IPS-11a (cell line): ENCODE results near the gene TSC2.
A peak's percentile ranks its signal among the peaks of the same experiment; 100 is the strongest.

Source experiments
- H3K4me3 ChIP-seq: one replicate; pipeline ENCODE4 v1.5.1; 2013; ENCODE audit warnings: low read depth, low read length, control low read depth

Gene TSC2

GRCh38 chr16:2042986-2043666, 4.7 kb upstream of the TSC2 start:
- H3K4me3 ChIP-seq, result no peak overlapping the region

- H3K4me3 ChIP-seq, result no peak overlapping the region
These were observed 3.9 kb upstream of the TSC2 start for GRCh38 chr16:2043667-2044451.

- H3K4me3 ChIP-seq, result no peak overlapping the region
These were observed 3.2 kb upstream of the TSC2 start for GRCh38 chr16:2044541-2044940.

GRCh38 chr16:2045965-2046892, 1.6 kb upstream of the TSC2 start:
- H3K4me3 ChIP-seq, result no peak overlapping the region

GRCh38 chr16:2046893-2047329, 874 bp upstream of the TSC2 start:
- H3K4me3 ChIP-seq, result peak overlapping the region; percentile 83

DNA sequence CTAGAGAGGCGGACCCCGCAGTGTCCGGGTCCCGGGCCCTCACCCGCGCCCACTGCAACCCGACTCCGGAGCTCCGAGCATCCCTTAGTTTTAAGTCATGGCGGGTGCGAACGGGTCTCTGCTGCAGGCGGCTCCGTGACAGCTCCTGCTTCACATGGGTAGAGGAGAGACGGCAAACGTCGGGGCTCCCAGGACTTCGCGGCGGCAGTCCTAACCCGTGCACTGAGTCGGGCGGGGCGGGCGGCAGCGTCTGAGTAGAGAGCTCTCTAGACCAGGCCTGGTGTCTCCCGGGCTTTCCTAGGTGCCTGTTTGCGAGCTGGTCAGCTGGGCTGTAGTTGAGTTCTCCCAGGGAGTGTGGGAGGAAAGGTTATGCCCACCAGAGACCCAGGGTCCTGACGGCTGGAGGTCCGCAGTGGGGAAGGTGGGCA, 345 bp downstream of the TSC2 start:
- H3K4me3 ChIP-seq, result peak overlapping the region; percentile 83

DNA sequence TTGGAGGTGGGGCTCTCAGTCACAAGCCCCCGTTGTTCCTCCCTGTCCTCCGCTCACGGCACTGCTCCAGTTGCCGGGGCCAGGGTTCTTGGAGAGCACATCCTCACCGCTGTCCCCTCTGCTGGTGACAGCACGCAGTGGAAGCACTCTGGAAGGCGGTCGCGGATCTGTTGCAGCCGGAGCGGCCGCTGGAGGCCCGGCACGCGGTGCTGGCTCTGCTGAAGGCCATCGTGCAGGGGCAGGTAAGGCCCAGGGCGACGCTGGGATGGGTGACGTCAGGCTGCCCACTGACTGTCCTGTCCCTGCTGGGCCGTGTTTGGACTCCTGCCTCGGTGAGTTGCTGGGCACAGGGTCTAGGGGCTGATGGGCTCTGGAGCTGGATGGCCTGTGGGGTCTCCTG, 5.4 kb downstream of the TSC2 start:
- no peak overlapping the region for H3K4me3 ChIP-seq

DNA sequence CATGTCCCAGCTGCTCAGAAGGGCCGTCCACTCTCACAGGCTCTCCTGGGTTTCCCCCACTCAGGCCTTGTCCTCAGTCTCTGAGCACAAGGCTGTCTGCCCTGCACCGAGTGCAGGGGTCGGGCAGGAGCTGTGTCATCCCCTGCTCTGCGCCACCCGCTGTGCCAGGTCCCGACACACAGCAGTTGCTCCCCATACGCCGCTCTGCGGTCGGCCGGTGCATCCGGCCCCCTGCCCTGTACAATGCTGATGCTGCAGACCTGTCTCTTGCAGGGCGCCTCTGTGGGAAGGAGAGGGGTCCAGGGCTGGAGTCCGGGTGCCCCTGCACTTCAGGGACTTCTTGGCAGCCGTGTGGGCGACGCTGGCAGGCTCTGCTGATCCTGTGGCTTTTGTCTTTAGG, 6.1 kb downstream of the TSC2 start:
- no peak overlapping the region for H3K4me3 ChIP-seq

DNA sequence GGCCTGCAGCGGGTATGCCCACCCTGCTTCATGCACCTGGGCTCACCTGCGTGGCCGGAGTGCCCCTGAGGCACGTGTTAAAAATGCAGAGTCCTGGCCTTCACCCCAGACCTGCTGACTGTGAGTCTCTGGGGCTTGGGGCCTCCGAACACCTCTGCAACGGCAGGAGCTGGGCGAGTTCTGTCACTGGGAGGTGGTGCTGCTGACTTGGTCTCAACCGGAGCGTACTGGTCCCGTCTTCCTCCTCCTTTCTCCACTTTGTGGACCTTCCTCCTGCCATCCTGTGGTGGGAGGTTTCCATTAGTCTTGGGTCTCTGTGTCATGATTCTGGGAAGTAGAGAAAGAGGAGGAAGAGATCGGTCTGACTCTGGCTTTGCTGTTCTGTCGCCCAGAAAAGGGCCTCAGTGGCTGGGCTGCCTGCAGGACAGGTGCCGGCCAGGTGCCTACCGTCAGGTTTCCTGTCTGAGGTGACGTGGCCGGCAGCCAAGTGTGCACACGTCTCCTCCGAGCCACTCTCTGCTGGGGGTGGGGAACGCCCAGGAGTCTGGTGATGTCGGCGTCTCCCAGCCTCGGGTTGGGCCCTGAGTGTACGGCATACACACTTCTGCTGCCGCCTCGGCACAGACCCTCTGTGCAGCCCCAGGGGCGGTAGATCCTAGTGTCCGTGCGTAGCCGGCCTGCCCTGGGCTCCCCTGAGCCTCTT, 6.9 kb downstream of the TSC2 start:
- no peak overlapping the region for H3K4me3 ChIP-seq

GRCh38 chr16:2056077-2056476, 8.3 kb downstream of the TSC2 start:
- no peak overlapping the region for H3K4me3 ChIP-seq

- H3K4me3 ChIP-seq, result no peak overlapping the region
These were observed 9.1 kb downstream of the TSC2 start for GRCh38 chr16:2056681-2057407.

DNA sequence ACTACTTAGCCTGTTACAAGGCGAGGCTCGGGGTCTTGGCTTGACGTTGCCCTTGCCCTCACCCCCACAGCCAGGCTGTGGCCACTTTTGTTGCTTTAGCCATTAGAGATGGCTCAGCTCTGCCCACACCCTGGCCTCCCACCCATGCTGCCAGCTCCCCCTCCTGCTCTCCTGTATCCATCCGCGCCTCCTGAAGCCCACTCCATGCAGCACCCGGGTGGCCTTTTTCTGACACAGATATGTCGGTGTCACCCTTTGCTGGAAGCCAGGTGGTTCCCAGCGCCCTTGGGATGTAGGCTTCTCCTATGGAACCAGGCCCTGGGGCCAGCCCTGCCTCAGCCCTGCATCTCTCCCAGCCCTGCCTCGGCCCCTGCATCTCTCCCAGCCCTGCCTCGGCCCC, 9.7 kb downstream of the TSC2 start:
- H3K4me3 ChIP-seq, result no peak overlapping the region

DNA sequence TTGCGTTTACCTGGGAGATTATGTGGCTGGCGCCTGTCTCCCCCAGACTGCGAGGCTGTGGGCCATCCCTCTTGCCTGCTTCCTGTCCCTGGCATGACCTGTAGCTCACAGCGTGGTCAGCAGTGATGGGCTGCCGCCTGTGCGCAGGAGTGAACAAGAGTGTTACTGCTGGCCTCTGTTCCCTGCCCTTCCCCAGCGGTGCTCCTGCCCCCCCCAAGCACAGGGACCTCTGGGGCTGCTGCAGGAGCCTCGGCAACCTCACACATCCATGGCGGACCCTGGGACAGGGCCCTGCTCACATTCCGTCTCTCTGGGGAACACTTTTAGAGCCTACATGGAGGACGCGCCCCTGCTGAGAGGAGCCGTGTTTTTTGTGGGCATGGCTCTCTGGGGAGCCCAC, 10.6 kb downstream of the TSC2 start:
- no peak overlapping the region for H3K4me3 ChIP-seq

- no peak overlapping the region for H3K4me3 ChIP-seq
These were observed 11.1 kb downstream of the TSC2 start for GRCh38 chr16:2058872-2059271.

DNA sequence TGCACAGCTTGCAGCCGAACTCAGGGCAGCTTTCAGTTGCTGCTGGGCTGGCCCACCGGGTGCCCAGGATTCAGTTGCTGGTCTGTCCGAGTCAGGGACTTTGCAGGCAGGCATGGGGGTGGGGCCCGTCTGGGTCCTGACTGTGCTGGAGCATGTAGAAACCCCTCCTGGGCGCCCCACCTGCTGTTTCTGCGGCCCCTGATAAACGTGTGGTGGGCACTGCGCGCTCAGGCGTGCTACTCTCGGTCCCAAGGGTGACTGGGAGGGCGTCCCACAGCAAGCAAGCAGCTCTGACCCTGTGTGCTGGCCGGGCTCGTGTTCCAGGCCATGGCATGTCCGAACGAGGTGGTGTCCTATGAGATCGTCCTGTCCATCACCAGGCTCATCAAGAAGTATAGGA, 12.6 kb downstream of the TSC2 start:
- H3K4me3 ChIP-seq, result no peak overlapping the region

DNA sequence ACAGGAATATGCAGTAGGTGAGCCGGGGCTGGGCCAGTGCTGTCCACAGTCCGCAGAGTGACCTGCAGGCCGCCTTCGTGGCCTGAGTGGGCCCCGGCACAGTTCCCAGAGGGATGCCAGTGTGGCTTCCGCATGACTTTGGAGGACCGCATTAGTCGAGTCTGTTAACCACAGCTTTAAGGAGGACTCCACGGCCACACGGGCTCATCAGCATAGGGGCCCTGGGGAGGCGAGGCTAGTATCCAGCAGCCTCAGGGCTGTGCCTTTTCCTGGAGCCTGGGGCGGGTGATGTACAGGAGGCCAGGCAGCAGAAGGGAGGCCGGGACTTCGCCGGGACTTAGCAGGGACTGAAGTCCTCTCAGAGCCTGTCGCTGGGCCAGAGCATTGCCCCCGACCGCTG, 13.2 kb downstream of the TSC2 start:
- no peak overlapping the region for H3K4me3 ChIP-seq

GRCh38 chr16:2061526-2061925, 13.7 kb downstream of the TSC2 start:
- no peak overlapping the region for H3K4me3 ChIP-seq

DNA sequence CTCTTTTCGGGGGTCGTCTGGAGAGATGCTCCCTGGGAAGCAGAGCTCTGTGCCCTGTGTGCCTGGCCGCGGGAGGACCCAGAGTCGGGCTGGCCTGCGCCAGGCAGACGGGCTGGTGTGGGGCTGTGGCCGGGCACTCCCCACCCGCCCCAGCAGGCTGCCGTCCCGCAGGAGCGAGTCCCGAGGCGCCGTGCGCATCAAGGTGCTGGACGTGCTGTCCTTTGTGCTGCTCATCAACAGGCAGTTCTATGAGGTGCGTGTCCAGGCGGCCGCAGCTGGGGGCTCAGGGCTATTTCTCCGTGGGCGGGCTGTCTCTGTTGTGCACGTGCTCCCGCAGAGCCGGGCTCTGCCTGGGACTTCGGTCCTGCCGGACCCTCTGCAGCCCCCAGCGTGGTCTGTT, 15.0 kb downstream of the TSC2 start:
- no peak overlapping the region for H3K4me3 ChIP-seq

DNA sequence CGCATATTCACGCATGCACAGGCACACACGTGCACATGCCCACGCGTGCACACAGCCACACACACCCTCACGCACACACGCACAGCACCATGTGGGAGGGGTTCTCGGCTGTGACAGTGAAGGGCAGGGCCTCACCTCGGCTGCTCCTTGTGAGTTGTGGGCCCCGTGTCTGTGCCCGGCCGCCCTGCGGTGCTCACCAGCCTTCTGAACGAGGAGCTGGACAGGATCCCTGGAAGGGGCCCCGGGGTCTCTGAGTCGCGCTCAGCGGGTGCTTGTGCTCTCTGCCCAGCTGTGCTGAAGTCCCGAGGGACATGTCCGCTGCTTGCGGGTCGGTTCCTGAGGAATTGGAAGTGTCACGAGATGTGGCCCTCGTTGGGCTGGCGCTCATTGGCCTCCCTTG, 16.1 kb downstream of the TSC2 start:
- no peak overlapping the region for H3K4me3 ChIP-seq

- no peak overlapping the region for H3K4me3 ChIP-seq
These were observed 16.7 kb downstream of the TSC2 start for GRCh38 chr16:2064368-2064945.
